ENCODE data around the gene CACNA1C.

The CACNA1C gene

DNA sequence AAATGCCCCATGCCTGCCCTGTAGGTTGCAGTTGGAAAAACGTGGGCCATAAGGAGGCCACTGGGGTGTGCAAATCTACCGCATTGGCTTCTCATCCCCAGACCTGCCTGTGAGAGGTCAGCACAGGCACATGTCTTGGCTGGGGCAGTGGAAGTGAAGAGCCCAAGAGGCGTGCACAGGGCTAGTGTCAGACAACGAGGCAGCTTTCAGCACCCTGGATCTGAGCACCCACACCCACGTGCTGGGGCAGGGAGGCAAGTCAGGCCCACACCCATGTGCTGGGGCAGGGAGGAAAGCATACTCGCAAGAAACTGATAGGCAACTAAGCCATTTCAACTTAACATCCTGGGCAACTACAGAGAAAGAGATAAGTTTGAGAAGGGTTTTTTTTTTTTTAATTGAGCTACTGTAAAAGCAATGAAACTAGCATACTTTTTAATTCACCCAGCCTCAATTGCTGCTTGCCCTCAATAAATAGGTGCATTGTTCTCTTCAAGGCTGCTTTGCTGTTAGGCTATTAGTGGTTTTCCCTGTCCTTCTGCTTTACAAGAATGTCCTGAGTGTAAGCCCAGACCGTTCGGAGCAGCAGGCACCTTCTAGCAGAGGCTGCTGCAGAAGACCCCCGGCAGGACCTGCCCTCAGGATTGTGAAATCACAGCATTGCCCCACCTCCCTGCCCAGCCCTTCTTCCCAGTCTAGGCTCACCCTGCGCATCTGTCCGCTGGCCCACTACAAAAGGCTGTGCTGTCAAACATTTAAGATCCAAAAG lies 386.7 kb downstream of the CACNA1C start:
- no peak for DNase-seq

DNA sequence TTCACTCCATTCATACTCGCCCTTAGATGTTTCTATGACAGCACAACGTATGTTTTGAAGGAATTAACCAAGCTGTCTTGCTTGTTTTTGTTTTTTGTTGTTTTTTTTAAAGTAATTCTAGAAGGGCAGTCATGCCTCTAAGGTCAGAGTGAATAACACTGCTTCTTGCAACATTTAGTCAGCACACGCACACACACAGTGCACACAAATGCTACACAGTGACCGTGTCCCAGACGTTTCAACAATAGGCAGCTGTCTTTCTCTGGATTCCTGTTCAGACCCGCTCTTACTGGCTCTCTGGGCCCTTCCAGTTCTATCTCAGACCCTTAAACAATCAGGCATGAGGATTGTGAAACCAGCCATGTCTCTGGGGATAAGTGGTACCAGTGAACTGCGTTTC lies 391.0 kb downstream of the CACNA1C start:
- no peak for DNase-seq

DNA sequence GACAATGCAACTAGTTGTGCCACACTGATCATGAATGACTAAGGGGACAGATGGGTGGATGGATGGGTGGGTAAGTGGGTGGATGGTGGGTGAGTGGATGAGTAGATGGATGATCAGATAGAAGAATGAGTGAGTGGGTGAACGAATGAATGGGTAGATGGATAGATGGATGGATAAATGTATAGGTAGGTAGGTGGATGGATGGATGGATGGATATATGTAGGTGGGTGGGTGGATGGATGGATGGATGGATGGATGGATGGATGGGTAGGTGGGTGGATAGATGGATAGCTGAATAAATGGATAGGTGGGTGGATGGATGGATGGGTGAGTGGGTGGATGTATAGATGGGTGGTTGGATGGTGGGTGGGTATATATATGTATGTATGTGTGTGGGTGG lies 393.2 kb downstream of the CACNA1C start:
- no peak for DNase-seq

DNA sequence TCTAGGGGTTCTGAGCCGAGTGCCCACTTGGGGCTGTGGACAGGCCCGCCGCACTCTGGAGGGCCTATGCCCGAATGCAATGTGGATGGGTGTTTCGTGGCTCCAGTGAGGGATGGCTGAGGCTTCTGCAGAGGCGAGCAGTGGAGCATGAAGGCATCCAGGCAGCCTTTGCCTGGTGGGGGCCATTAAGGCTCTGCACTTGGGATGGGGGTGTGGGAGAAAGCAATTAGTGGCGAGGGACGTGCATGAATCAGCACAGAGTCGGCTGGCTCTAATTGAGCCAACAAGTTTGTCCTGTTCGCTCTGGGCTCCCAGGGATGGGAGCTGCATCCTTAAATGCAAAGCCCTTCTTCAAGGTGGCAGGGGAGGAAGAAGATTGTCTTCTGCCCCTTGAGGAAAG lies 395.1 kb downstream of the CACNA1C start:
- DNase-seq: no peak

DNA sequence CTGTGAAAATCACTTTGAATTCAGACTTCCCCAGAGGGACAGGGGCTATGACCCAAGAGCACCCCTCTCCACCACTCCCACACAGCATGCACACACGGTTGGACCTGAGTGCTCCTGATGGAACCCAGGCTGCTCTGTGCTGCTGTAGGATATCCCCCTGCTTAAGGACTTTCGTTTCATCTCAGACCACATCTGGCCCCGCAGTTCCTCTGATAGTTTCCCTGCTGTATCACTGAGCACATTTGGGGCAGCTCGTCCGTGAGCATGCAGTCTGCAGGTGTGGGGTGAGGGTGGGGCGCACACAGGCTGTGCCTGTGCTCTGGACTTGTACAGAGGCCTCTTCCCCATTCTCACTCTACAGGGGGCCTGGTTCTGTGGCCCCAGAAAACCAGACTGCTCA lies 396.8 kb downstream of the CACNA1C start:
- no peak for DNase-seq

DNA sequence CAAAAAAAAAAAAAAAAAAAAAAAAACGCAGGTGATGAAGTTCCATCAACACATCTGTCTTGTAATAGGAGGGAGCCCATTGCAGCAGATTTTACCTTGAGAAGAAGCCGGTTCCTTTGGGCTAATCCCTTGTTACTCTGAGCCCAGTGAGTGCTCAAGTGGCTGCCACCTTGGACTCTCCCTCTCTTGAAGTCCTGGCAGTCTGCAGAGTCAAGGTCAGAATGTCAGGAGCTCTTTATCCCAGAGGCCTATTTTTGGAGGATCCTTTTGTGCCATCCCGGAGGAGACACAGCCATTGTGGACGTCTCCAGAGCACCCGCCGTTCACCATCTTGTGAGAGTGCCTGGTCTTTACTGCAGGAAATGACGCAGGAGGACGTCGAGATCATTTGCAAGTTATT lies 397.8 kb downstream of the CACNA1C start:
- DNase-seq: no peak

DNA sequence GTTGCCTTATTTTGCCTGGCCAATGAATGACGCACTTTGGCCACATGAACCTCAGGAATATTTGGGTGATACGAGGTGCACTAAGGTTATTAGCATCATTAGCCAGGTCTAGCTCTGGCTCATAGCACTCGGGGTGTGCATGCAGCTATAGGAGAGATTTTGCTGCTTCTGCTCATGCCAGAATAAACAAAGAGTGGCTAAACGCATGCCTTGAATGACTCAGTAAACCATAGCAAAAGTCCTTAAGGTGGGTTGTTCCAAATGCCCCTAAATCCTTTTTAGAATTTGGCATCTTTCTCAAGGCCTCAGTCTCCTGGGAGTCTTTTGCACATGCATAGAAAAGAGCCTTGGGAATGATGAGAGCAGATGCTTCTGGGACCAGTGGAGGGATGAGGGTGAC lies 398.2 kb downstream of the CACNA1C start:
- no peak for DNase-seq

DNA sequence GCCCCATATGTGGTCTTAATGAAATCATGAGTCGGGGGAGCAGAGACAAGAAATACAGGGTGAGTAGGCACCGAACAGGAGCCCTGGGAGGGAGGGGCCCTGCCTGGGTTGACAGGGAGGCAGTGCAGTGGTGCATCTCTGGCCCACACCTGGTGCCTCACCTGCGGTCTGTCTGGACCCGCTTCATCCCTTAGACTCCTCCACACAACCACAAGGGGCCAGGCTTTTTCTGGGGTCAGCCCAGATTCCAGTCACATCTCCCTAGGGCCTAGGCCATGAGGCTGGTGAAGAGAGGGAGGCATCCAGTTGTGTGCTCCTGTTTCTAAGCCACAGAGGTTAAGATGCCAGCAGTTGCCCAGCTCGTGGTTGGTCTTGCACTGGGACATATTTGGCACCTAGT lies 398.7 kb downstream of the CACNA1C start:
- DNase-seq: no peak

DNA sequence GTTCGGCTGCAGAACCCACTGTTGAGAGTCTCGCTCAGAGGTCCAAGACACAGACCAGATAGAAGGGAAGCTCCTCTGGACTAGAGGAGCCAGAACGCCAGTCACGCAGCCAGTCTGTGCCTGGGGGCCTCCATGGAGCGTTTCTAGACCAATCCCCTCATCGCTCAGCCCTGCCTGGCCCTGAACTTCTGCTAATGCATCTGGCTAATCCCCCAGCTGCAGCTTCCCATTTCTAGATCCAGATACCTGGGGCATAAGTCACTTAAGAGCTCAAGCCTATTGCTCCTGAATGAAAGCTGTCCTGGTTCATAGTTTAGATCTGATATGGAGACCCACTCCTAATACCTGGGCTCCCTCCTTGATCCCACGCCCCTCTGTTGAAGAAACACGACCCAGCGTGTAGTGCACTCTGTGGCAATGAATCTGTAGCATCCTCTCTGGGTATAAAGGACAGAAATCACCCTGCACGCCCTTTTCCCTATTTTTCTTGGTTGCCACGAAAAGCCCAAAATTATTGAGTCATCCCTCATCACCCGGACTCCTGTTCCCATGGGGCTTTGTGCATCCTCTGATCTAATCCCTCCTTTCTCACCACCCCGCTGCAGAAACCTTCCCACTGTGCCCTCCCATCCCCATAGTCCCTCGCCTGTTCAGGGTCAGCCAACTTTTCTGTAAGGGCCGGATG lies 400.4 kb downstream of the CACNA1C start:
- DNase-seq: no peak

DNA sequence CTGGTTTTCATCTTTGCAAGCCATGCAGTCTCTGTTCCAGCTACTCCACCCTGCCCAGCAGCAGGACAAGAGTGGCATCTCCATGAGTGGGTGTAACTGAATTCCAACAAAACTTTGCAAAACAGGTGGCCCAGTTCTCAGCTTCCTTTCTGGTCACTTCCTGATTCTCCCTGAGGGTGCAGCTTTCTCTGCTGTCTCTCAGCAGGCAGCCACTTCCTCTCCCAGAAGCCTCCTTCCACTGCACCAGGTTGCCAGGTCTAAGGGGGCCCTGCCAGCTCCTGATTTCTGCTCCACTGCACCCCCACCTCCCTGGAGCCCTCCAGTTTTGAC lies 400.9 kb downstream of the CACNA1C start:
- DNase-seq: no peak

DNA sequence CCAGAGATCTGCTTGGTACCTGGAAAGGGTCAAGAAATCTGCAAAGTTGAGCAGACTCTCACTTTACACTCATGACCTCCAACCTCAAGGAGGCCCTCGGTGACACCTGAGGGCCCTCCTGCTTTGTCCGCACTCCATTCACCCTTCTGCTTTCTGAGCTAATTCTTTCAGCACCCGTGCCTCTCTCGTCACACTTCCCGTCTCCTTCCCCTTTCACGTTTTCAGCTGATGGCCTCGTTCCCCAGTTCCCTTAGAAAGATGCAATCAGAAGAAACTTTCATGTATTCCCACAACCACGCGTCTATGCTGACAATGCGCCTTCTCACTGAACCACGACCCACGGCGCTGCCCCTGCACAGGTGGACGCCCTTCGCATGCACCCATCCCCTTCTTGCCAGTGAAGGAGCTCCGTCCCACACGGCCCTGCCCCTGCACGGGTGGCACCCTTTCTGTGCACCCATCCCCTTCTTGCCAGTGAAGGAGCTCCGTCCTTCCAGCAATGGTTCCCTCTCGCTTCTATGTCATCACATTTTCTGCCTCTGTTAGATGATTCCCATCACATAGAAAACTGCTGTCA lies 401.9 kb downstream of the CACNA1C start:
- DNase-seq: no peak

DNA sequence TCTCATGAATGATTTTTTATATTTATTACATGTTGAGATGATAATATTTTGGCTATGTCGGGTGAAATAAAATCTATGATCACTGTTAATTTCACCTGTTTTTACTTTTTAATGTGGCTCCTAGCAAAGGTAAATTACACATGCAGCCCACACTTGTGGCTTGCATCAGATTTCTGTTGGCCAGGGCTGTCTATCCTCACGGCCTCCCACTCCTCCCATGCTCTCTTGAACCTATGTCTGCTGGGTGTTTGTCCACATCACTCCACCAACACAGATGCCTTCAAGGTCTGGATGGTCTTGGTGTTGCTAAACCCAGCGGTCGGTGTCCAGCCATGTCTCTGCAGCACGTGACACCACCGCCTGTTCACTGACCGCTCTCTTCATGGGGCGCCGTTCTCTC lies 402.6 kb downstream of the CACNA1C start:
- no peak for DNase-seq

DNA sequence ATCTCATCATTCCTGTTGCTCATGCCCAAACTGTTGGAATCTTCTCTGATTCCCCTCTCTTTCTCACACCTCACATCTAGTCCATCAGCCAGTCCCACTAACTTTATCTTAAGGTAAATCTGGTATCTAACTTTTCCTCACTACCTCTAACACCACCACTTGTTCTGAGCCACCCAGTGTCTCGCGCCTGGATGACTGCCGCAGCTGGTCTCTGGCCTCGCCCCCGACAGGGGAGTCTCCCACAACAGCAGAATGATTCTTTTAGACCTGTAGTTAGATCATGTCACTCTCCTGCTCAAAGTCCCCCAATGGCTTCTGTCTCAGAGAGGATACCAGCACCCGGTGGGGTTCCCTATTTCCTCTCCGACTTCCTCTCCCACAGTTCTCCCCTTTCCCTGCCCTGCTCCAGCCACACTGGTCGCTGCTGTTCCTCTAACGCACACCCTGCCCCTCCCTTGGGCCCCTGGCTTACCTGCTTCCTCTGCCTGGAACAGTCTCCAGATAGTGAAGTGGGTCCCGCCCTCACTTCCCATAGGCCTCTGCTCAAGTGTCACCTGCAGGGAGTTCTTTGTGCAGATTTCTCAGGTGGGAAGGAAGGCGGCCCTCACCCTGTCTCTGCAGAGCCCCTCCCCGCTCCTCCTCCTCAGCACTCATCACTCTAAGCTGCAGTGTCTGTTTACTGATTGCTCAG lies 403.5 kb downstream of the CACNA1C start:
- no peak for DNase-seq

DNA sequence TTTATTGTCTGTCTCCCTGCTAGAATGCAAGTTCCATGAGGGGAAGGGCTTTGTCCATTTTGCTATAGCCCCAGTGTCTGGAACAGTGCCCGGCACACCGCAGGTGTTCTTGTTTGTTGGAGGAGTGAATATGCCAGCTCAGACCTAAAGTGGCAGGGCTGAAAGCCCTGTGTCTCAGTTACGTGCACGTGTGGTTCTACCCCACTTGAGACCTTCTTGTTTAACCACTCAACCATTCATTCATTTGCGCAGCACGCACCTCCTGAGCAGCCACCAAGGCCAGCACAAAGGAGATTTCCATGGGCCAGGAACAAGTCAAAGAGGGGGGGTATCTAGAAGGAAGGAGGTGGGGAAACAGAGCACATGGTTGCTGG lies 404.0 kb downstream of the CACNA1C start:
- no peak for DNase-seq

DNA sequence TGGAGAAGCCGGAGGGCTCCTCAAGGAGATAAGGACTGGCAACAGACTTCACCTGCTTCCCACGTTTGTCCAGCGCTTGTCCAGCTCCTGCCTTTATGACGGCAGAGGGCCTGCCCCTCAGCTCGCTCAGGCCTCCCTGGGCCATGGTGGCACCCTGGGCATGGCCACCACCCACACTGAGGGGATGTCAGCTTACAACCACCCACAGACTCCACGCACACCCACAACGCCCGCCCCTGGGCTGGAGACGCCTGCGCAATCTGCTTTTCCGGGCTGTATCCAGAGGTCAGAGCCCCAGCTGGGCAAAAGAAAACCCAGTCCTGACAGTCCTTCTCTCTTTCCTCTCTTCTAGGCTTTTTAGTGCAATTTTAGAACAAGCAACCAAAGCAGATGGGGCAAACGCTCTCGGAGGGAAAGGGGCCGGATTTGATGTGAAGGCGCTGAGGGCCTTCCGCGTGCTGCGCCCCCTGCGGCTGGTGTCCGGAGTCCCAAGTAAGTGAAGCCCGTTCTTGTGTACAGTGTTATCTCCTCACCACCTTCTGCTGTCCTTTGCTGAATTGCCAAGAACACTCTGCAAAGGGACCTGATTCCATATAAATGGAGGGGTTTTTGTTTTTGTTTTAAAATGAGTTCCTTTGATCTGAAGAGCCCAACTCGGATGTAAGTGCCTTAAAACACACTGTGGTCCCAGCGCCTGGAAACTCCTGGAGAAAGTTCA lies 404.6 kb downstream of the CACNA1C start:
- DNase-seq: no peak

DNA sequence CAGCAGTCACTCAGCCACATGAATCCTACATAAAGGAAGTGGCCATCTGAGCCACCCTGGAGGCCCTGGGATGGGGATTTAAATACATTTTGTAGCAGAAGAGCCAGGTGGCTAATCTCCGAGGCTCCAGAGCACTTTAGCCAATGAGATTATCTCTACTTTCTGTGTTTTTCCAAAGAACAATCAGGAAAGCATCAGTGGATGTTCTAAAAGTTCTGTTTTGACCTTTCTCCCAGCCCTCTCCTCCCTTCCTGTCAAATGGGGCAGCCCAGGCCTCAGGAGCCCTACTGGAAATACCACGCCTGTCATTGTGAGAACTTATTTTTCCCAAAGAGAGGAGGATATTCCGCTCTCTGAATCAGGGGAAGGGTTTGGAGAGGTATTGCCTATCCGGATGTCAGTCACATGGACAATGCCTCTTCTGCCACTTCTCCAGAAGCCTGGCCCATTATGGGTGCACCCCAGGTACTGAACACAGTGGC lies 405.2 kb downstream of the CACNA1C start:
- no peak for DNase-seq

DNA sequence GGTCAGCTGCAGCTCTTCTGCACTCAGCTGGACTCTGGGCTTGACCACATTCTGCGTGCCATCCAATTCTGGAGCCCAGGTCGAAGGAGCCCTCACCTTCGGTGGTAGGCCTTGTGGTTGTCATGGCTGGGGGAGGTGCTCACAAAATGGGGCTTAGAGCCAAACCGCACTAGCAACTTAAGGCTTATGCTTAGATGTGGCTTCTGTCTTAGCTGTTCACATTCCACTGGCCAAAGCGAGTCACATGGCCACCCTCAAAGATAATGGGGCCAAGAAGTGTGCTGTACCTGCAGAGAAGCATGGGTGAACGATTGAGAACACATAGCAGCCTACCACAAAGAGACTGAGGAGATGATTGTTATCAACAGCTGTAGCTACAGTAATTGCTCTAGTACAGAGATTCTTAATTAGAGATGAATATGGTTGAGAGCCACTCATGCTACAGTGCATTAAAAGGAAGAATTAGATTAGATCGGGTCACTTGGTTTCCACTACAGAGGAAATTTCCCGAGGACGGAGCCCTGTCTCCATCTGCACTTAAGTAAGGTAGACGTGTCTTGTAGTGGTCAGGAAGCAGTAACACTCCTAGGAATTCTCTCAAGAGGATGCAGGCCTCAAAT lies 407.4 kb downstream of the CACNA1C start:
- DNase-seq: no peak

DNA sequence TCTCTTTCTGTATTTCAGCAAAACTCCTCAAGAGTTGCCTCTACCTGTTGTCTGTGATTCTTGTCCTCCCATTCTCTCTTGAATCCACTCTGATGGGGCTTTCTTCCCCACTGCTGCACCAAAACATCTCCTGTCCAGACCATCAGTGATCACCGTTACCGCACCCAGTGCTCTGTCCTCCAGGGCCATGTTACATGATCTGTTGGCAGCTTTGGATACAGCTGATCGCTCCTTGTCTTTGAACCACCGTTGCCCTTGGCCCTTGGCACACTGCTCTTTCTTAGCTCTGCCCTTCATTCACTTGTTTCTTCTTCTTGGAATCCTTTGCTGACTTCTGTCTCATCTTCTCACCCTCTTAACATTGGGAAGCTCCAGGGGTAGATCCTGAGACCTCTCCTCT lies 408.3 kb downstream of the CACNA1C start:
- no peak for DNase-seq

DNA sequence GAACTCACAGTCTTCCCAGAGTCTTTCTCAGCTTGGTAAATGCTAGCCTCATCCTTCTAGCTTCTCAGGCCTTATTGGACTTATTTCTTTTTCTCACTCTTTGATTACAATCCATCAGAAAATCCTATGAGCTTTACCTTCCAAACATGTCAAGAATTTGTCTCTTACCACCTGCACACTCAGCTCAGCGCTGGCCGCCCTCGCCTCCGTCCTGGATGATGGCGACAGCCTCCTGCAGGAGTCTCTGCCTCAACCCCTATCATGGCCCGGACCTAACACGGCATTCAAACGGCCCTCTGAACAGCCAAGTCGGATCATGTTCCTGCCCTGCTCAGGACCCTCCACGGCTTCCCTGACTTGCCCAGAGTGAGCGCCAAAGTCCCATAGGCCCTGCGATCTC lies 408.9 kb downstream of the CACNA1C start:
- no peak for DNase-seq

DNA sequence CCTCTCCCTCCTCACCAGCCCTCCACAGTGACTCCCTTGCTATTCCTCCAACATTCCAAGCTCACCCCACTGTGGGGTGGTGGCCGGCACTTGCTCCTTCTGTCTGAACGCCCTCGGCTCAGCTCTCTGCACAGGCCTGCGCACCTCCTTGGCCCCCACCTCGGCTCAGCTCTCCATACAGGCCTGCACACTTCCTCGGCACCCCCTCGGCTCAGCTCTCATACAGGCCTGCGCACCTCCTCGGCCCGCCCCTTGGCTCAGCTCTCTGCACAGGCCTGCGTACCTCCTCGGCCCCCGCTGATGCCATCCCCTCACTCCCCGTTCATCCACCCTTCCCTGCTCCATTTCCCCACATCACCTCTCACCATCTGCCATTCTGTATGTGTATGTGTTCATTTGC lies 409.3 kb downstream of the CACNA1C start:
- no peak for DNase-seq

DNA sequence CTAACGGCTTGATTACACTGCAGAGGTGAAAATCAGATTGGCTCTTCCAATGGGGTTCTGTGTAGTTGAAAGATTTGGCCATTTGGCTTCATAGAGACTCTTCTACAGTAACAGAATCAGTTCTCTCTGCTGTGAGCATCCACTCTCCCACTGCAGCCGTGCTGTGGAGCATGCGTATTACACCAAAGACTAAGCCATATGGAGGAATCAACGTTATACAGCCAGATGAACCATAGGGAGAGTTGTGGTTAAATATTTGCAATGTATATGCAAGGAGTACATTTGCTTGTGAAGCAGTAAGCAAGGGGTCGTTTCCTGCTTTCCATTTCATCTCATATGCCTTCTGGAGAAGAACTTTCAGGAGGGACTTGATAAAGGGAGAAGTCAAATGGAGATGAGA lies 410.9 kb downstream of the CACNA1C start:
- DNase-seq: no peak

DNA sequence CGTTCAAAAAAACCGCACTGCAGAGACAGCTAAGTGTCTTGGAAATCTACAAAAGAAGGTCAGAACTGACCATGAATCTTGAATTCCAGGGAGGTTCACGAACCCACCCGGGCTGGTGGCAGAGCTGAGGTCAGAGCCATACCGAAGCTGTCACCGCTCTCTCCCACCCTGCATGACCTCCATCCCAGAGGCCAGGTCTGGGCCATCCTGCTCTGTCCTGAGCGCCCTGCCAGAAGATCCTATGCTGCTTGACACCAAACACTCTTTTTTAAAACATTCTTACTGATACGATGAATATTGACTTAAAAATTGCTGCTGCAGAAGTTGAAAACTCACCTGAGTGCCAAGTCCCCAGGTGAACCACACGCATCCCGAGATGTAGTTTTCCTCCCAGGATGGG lies 412.9 kb downstream of the CACNA1C start:
- no peak for DNase-seq

DNA sequence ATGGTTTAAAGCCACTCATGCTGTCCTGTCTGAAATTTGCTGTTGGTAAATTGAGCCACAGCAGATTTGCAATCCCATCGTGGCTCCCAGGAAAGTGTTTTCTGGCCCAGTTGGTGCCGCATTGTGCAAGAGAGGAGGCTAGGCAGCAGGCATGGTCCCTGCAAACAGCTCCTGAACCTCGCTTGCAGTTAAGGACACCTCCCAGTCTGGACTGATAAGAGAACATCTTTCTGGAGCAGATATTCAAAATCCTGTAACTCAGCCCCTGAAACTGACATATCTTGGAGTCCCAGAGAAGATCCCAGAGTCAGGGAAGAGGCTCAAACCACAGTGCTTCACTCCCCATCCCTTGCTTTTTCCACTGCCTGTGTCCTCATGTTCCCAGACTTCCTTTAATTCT lies 413.4 kb downstream of the CACNA1C start:
- DNase-seq: no peak
